HepG2 (cell line): Measurements from ENCODE around the gene USP43. TPM values are rescaled to one million over a fixed set of nuclear protein-coding genes. Genes with fewer than 3 reads are reported as not detected.

Source experiments
- ATAC-seq: fragments of 200-7000 bp; cut with Tn5 transposase; 3 replicates; pipeline ENCODE4 v1.9.1; 2020; ENCODE audit warnings: mild to moderate bottlenecking, moderate library complexity
- BruUV-seq: library from RNA; stranded (reverse); fragments of 400-500 nt; replicated peaks from 2 replicates; lab custom pipeline; 2021; lab: Mats Ljungman, UMichigan
- CTCF ChIA-PET: fragments of 300-600 bp; formaldehyde crosslinking; extraction: SDS; loops from one replicate; lab custom pipeline; 2021; ENCODE audit warnings: low total read pairs, inconsistent platforms, low intra/inter-chr PET ratio; lab: Yijun Ruan, JAX
- POLR2A ChIA-PET: fragments of 350-600 bp; sonication (Branson Sonifier 250); formaldehyde crosslinking; loops from one replicate; lab custom pipeline; 2020; ENCODE audit warnings: antibody characterized with exemption, inconsistent platforms; lab: Yijun Ruan, JAX
- DNase-seq: peaks from one replicate; pipeline ENCODE4 v3.0.0-alpha.2; 2015; ENCODE audit warnings: low spot score
- FAIRE-seq: peaks from 3 replicates; lab custom pipeline; 2011; peaks lifted over from hg19 to GRCh38; lab: Jason Lieb, UNC
- H2AFZ ChIP-seq: one replicate; pipeline ENCODE4 v1.6.1; 2011; ENCODE audit warnings: low read length, inconsistent platforms
- H3K27ac ChIP-seq: fragments of 300-600 bp; 3 replicates; pipeline ENCODE4 v1.8.0; 2011; ENCODE audit warnings: mixed run types, mild to moderate bottlenecking, mixed read lengths, low read length, inconsistent platforms; ENCODE audit not compliant: insufficient read depth; ENCODE audit errors: extremely low read length
- H3K27me3 ChIP-seq, 2 experiments: fragments of 200-600 bp in 1 of 2; 2 replicates in 1 of 2; 3 replicates in 1 of 2; pipeline versions ENCODE4 v1.6.0 to v1.8.0; 2011; ENCODE audit warnings: low read length in 2 of 2, mild to moderate bottlenecking in 2 of 2, moderate library complexity in 2 of 2, inconsistent platforms in 1 of 2; ENCODE audit not compliant: insufficient read depth in 2 of 2, control insufficient read depth in 1 of 2
- H3K36me3 ChIP-seq, 2 experiments: fragments of 200-600 bp in 1 of 2; replicated peaks in 1 of 2; 2 replicates in 1 of 2; 3 replicates in 1 of 2; pipeline versions ENCODE4 v1.5.1 to v1.8.0; 2011; ENCODE audit warnings: low read length in 2 of 2, inconsistent platforms in 1 of 2; ENCODE audit not compliant: insufficient read depth in 2 of 2, control insufficient read depth in 1 of 2
- H3K4me1 ChIP-seq: 2 replicates; pipeline ENCODE4 v1.5.1; 2012; ENCODE audit warnings: low read length, inconsistent platforms; ENCODE audit not compliant: insufficient read depth
- H3K4me2 ChIP-seq: 2 replicates; pipeline ENCODE4 v1.6.0; 2011; ENCODE audit warnings: low read depth, low read length, inconsistent platforms
- H3K4me3 ChIP-seq, 3 experiments: fragments of 200-600 bp in 1 of 3; sonication (generic), shearing (Covaris generic) in 1 of 3; replicated peaks in 1 of 3; 2 replicates each; pipeline ENCODE4 v1.5.1; 2011 to 2016; ENCODE audit warnings: low read length in 3 of 3, inconsistent platforms in 2 of 3, low read depth in 2 of 3, mild to moderate bottlenecking in 2 of 3, control low read depth in 1 of 3, mixed read lengths in 1 of 3; ENCODE audit not compliant: insufficient read depth in 1 of 3
- H3K79me2 ChIP-seq: one replicate; pipeline ENCODE4 v1.6.1; 2011; ENCODE audit warnings: low read length, inconsistent platforms; ENCODE audit not compliant: insufficient read depth
- H3K9ac ChIP-seq: 2 replicates; pipeline ENCODE4 v1.6.0; 2011; ENCODE audit warnings: mild to moderate bottlenecking, low read depth, low read length, inconsistent platforms; ENCODE audit not compliant: insufficient read depth
- H3K9me3 ChIP-seq: 2 replicates; pipeline ENCODE4 v1.5.1; 2012; ENCODE audit warnings: mild to moderate bottlenecking, low read length
- H4K20me1 ChIP-seq: 2 replicates; pipeline ENCODE4 v1.6.0; 2011; ENCODE audit warnings: inconsistent platforms, mild to moderate bottlenecking, low read length, moderate library complexity; ENCODE audit not compliant: insufficient read depth
- CC2D1A ChIP-seq: sonication (generic); formaldehyde crosslinking; IDR thresholded peaks from 2 replicates; pipeline ENCODE4 v1.8.1; 2023; ENCODE audit warnings: mild to moderate bottlenecking, missing genetic modification reagents
- E2F2 ChIP-seq: sonication (generic); formaldehyde crosslinking; IDR thresholded peaks from 2 replicates; pipeline ENCODE4 v1.4.0; 2020; ENCODE audit warnings: missing genetic modification reagents, borderline replicate concordance
- EHMT2 ChIP-seq: fragments of 200-600 bp; sonication (generic); IDR thresholded peaks from 2 replicates; pipeline ENCODE4 v1.7.0; 2017; ENCODE audit warnings: antibody characterized with exemption, low read depth, low read length, borderline replicate concordance
- MTA1 ChIP-seq: sonication (generic); formaldehyde crosslinking; IDR thresholded peaks from 2 replicates; pipeline ENCODE4 v1.4.0; 2020; ENCODE audit warnings: missing genetic modification reagents, mild to moderate bottlenecking, borderline replicate concordance
- PCBP2 ChIP-seq: fragments of 200-400 bp; formaldehyde crosslinking; optimal IDR thresholded peaks from 2 replicates; pipeline ENCODE3; 2018; ENCODE audit warnings: low read length, low read depth; ENCODE audit not compliant: poor library complexity, severe bottlenecking
- POLR2AphosphoS2 ChIP-seq: IDR thresholded peaks from 2 replicates; pipeline ENCODE4 v1.6.1; 2011; ENCODE audit warnings: low read depth, low read length, improper control_type of control experiment
- SMYD3 ChIP-seq: sonication (generic); formaldehyde crosslinking; IDR thresholded peaks from 2 replicates; pipeline ENCODE4 v1.8.1; 2023; ENCODE audit warnings: mild to moderate bottlenecking, missing genetic modification reagents
- TARDBP ChIP-seq: sonication (generic); formaldehyde crosslinking; IDR thresholded peaks from 2 replicates; pipeline ENCODE4 v1.8.0; 2022; ENCODE audit warnings: mild to moderate bottlenecking, missing genetic modification reagents
- ZNF225 ChIP-seq: sonication (generic); formaldehyde crosslinking; IDR thresholded peaks from 2 replicates; pipeline ENCODE4 v1.4.0; 2020; ENCODE audit warnings: mild to moderate bottlenecking, missing genetic modification reagents
- ZNF512 ChIP-seq: sonication (generic); formaldehyde crosslinking; IDR thresholded peaks from 2 replicates; pipeline ENCODE4 v1.4.0; 2020; ENCODE audit warnings: mild to moderate bottlenecking, missing genetic modification reagents
- ZNF639 ChIP-seq: conservative IDR thresholded peaks from 2 replicates; pipeline ENCODE4 v1.6.1; 2018; ENCODE audit warnings: missing genetic modification reagents
- WGBS: methylation state at CpG from one replicate; pipeline ENCODE4 v1.1.6; 2017; ENCODE audit warnings: low lambda C conversion rate; 5-methylcytosine and 5-hydroxymethylcytosine counted together
- in situ Hi-C: cut with HindIII; loops from 2 replicates; pipeline ENCODE4 v1.10.0; 2017; ENCODE audit warnings: low pct_unique_long_range_greater_than_20kb; ENCODE audit not compliant: extremely low pct_ligation_motif_present
- intact Hi-C: fragments of 100-400 bp; cut with micrococcal nuclease; formaldehyde crosslinking; loops from one replicate; pipeline ENCODE4 v1.10.0; 2022; ENCODE audit not compliant: unreplicated experiment
- polyA plus RNA-seq, 8 experiments: library from polyadenylated mRNA; depleted of rRNA in 3 of 8; stranded (reverse) in 7 of 8; unstranded in 1 of 8; fragments of >200 nt; fragmentation: Illumina TruSeq in 4 of 8; extraction: Trizol in 4 of 8; gene quantifications; 2 replicates each; pipeline versions ENCODE4 v1.2.1 to v1.2.3, GENCODE V29; 2011 to 2016; ENCODE audit warnings: low read depth in 4 of 8, missing spikeins in 1 of 8, mixed read lengths in 1 of 8; ENCODE audit not compliant: insufficient read depth in 1 of 8
- total RNA-seq, 5 experiments: library from RNA; depleted of rRNA; stranded (reverse); fragments of >200 nt; fragmentation: Illumina TruSeq; extraction: Trizol; gene quantifications; 2 replicates each; pipeline ENCODE4 v1.2.3, GENCODE V29; 2016; ENCODE audit warnings: low read depth in 1 of 5
- TF ChIP-seq, protein P1 (sequence below): sonication (generic); formaldehyde crosslinking; IDR thresholded peaks from 2 replicates; pipeline ENCODE4 v1.9.0; 2021; ENCODE audit warnings: missing genetic modification reagents, mild to moderate bottlenecking, borderline replicate concordance
- TF ChIP-seq, protein P2 (sequence below): fragments of 450-650 bp; IDR thresholded peaks from 2 replicates; pipeline ENCODE4 v1.6.1; 2017
- TF ChIP-seq, protein P3 (sequence below): sonication (generic); formaldehyde crosslinking; IDR thresholded peaks from 2 replicates; pipeline ENCODE4 v1.8.0; 2022; ENCODE audit warnings: missing genetic modification reagents, low read depth, mild to moderate bottlenecking, borderline replicate concordance
- TF ChIP-seq, protein P4 (sequence below): sonication (generic); formaldehyde crosslinking; IDR thresholded peaks from 2 replicates; pipeline ENCODE4 v1.8.0; 2022; ENCODE audit warnings: mild to moderate bottlenecking, missing genetic modification reagents; ENCODE audit not compliant: insufficient replicate concordance

USP43 gene
- total and polyA plus RNA-seq, 2 of the 13 experiments (the other 11 are each of a cell fraction or from before 2014, with no cell fraction given): 1.6 to 2.2 TPM

DNA sequence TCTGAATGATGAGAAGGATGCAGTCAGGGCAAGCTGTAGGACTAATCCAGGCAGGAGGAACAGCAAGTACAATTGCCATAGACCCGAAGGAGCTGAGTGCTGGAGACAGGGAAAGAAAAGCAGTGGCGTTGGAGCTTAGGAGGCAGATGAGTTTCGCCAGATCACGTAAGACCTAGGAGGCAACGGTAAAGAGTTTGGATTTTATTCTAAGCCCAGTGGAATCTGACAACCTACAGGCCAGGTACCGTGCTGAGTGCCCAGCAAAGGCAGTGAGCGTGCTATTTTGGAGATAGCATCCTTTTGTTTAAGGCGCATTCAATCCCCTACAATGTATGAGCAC is 1.2 kb downstream of the USP43 start:
- ChIA-PET POLR2A (no interaction called here), CTCF (interaction anchor here (1.8 kb wide), 1 partner anchor 79 kb away, joined by 3 read pairs; no protein-coding TSS in a partner anchor)
- 63% methylated on average over 8 of the region's 8 CpGs for WGBS
- Histone ChIP-seq H3K4me2 (peak overlapping the region; percentile 91), H3K27ac (no peak overlapping the region), H3K79me2 (no peaks in the 10 kb centered on the region), H3K9me3 (no peaks in the 10 kb centered on the region), H3K4me1 (peaks cover 47% of the 10 kb centered on the region), H3K36me3 (no peaks in the 10 kb centered on the region), H4K20me1 (no peaks in the 10 kb centered on the region), H3K9ac (no peak overlapping the region), H2AFZ (no peak overlapping the region), H3K27me3 (peaks cover 0 to 6% of the 10 kb centered on the region in 2 experiments; a peak in 2 of 5 replicates), H3K4me3 (peak overlapping the region; percentile 48 to 84 (median 62); a peak in 4 of 6 replicates)
- intact Hi-C loops: loop anchor here (5.0 to 10.0 kb wide), 2 partner anchors 72 to 81 kb away; partner anchors contain the start of genes CFAP52 and STX8
- ATAC-seq: no peak
- DNase-seq: no peak
- in situ Hi-C loops: no loop called here
- FAIRE-seq: no peak
- TSS peak; percentile 54 for BruUV-seq
- TF ChIP-seq E2F2: no peak
- TF ChIP-seq, protein P1, sequence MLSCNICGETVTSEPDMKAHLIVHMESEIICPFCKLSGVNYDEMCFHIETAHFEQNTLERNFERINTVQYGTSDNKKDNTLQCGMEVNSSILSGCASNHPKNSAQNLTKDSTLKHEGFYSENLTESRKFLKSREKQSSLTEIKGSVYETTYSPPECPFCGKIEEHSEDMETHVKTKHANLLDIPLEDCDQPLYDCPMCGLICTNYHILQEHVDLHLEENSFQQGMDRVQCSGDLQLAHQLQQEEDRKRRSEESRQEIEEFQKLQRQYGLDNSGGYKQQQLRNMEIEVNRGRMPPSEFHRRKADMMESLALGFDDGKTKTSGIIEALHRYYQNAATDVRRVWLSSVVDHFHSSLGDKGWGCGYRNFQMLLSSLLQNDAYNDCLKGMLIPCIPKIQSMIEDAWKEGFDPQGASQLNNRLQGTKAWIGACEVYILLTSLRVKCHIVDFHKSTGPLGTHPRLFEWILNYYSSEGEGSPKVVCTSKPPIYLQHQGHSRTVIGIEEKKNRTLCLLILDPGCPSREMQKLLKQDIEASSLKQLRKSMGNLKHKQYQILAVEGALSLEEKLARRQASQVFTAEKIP (CRISPR knock-in tag): no peak
- no peak for TF ChIP-seq ZNF512 (CRISPR knock-in tag)
- no peak for TF ChIP-seq ZNF639 (CRISPR knock-in tag)
- no peak for TF ChIP-seq MTA1 (CRISPR knock-in tag)
- TF ChIP-seq, protein P2, sequence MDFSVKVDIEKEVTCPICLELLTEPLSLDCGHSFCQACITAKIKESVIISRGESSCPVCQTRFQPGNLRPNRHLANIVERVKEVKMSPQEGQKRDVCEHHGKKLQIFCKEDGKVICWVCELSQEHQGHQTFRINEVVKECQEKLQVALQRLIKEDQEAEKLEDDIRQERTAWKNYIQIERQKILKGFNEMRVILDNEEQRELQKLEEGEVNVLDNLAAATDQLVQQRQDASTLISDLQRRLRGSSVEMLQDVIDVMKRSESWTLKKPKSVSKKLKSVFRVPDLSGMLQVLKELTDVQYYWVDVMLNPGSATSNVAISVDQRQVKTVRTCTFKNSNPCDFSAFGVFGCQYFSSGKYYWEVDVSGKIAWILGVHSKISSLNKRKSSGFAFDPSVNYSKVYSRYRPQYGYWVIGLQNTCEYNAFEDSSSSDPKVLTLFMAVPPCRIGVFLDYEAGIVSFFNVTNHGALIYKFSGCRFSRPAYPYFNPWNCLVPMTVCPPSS: no peak
- TF ChIP-seq, protein P3, sequence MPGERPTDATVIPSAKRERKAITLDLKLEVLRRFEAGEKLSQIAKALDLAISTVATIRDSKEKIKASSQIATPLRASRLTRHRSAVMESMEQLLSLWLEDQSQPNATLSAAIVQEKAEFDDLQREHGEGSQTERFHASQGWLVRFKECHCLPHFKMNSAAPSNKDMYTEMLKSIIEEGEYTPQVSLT (CRISPR knock-in tag): no peak
- TF ChIP-seq EHMT2: no peak
- no peak for TF ChIP-seq CC2D1A (CRISPR knock-in tag)
- no peak for TF ChIP-seq TARDBP (CRISPR knock-in tag)
- TF ChIP-seq, protein P4, sequence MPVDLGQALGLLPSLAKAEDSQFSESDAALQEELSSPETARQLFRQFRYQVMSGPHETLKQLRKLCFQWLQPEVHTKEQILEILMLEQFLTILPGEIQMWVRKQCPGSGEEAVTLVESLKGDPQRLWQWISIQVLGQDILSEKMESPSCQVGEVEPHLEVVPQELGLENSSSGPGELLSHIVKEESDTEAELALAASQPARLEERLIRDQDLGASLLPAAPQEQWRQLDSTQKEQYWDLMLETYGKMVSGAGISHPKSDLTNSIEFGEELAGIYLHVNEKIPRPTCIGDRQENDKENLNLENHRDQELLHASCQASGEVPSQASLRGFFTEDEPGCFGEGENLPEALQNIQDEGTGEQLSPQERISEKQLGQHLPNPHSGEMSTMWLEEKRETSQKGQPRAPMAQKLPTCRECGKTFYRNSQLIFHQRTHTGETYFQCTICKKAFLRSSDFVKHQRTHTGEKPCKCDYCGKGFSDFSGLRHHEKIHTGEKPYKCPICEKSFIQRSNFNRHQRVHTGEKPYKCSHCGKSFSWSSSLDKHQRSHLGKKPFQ (CRISPR knock-in tag): no peak
- TF ChIP-seq ZNF225: no peak
- no peak for TF ChIP-seq PCBP2
- TF ChIP-seq POLR2AphosphoS2: no peak
- TF ChIP-seq SMYD3 (CRISPR knock-in tag): no peak
